Right lobe of liver (tissue), 6 donors: ENCODE data around the gene CDH23. TPM values are rescaled to one million over a fixed set of nuclear protein-coding genes. Genes with fewer than 3 reads are reported as not detected.

ENCODE experiments used
- ATAC-seq, 4 donors: fragments of 200-7000 bp; cut with Tn5 transposase; one replicate each; pipeline ENCODE4 v1.9.1; 2020; ENCODE audit warnings: mild to moderate bottlenecking in 4 of 4, moderate library complexity in 4 of 4
- DNase-seq, 3 donors: peaks; one replicate each; pipeline ENCODE4 v3.0.0-alpha.2; 2020
- H3K27ac ChIP-seq, 3 donors: fragments of 200-600 bp; one replicate each; pipeline ENCODE4 v1.8.0; 2022
- H3K27me3 ChIP-seq, 2 donors: fragments of 200-600 bp; one replicate each; pipeline ENCODE4 v1.8.0; 2022
- H3K36me3 ChIP-seq, 4 donors: fragments of 200-600 bp; sonication (generic) in 1 of 4; one replicate each; pipeline versions ENCODE4 v1.5.1 to v1.8.0; 2017 to 2022; ENCODE audit warnings: control low read depth in 1 of 4
- H3K4me1 ChIP-seq, 4 donors: fragments of 200-600 bp; sonication (generic) in 1 of 4; one replicate each; pipeline versions ENCODE4 v1.5.1 to v1.8.0; 2017 to 2022; ENCODE audit warnings: control low read depth in 1 of 4
- H3K4me3 ChIP-seq, 3 donors: fragments of 200-600 bp; one replicate each; pipeline ENCODE4 v1.8.0; 2022
- H3K9me3 ChIP-seq, 4 donors: fragments of 200-600 bp; sonication (generic) in 1 of 4; one replicate each; pipeline versions ENCODE4 v1.5.1 to v1.8.0; 2017 to 2022; ENCODE audit warnings: control low read depth in 1 of 4
- POLR2A ChIP-seq: fragments of 450-650 bp; IDR thresholded peaks from one replicate; pipeline ENCODE4 v1.6.1; 2017; ENCODE audit warnings: antibody characterized with exemption, mild to moderate bottlenecking
- WGBS: methylation state at CpG from one replicate; pipeline ENCODE4 v1.1.6; 2018; ENCODE audit warnings: low coverage, low lambda C conversion rate; ENCODE audit not compliant: insufficient coverage; ENCODE audit errors: missing lambda C conversion rate; 5-methylcytosine and 5-hydroxymethylcytosine counted together
- intact Hi-C, 2 donors: fragments of 100-400 bp; cut with DNase I; formaldehyde crosslinking; loops; one replicate each; pipeline versions ENCODE4 v1.11.2 to v1.14.1; 2022
- total RNA-seq, 6 experiments: library from RNA; depleted of rRNA in 2 of 6; stranded (reverse); fragments of >200 nt in 2 of 6; fragmentation: NEBNext Ultra II Directional in 3 of 6; extraction: Animal tissue kit (Norgen Biotek cat#: 25700) in 3 of 6; gene quantifications; one replicate each; pipeline versions ENCODE4 v1.1.0 to v1.2.4, GENCODE V29; 2016 to 2023
- TF ChIP-seq, protein P1 (sequence below), 4 donors: fragments of 200-600 bp in 3 of 4; fragments of 450-650 bp in 1 of 4; IDR thresholded peaks; one replicate each; pipeline versions ENCODE4 v1.5.1 to v1.8.0; 2016 to 2022; ENCODE audit warnings: antibody characterized with exemption in 4 of 4, mild to moderate bottlenecking in 2 of 4
- donor health status: DM: no; HTN: yes; CAD: no.
- donor health status: DM: no; HTN: no; CAD: no.
- donor health status: DM: no; HTN: no; CAD: no.
- donor health status: DM: no; HTN: yes; CAD: no.
- donor health status: DM: no; HTN: yes; CAD: no.

Gene CDH23
- total RNA-seq, 6 experiments from 2014 or later: 3.3 to 19.7 (median 6.3) TPM

DNA sequence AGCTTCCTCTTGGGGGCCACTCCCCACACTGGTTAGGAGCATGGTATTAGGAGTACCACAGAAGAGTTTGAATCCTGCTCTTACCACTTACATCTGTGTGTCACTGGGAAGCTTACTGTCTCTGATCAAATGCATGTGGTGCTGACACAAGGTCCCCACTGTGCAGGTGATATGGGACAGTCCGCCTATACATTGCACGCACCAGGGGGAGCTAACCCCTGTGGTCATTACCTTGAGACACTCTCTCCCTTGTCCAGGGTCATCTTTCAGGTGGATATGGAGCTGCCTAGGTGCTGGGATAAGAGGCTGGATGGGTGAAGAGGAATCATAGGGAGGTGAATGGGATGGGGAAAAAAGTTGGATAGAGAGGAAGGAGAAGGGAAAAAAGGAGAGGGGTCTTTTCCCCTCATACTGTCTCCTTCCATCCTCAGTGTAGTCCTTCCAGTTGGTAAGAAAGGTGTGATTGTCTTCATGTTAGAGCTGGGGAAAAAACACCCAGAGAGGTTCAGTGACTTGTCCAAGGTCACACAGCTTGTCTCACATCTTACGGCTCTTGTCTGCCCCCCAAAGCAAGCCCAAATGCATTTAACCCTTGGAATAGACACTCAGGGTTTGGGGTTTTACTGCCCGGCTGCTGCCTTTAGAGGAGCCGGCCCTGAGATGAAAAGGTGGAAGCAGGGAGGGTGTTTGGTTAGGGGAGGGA is 125.9 kb downstream of the CDH23 start:
- no peaks in the 10 kb centered on the region for H3K9me3 ChIP-seq
- ATAC-seq: no peak
- TF ChIP-seq, protein P1, sequence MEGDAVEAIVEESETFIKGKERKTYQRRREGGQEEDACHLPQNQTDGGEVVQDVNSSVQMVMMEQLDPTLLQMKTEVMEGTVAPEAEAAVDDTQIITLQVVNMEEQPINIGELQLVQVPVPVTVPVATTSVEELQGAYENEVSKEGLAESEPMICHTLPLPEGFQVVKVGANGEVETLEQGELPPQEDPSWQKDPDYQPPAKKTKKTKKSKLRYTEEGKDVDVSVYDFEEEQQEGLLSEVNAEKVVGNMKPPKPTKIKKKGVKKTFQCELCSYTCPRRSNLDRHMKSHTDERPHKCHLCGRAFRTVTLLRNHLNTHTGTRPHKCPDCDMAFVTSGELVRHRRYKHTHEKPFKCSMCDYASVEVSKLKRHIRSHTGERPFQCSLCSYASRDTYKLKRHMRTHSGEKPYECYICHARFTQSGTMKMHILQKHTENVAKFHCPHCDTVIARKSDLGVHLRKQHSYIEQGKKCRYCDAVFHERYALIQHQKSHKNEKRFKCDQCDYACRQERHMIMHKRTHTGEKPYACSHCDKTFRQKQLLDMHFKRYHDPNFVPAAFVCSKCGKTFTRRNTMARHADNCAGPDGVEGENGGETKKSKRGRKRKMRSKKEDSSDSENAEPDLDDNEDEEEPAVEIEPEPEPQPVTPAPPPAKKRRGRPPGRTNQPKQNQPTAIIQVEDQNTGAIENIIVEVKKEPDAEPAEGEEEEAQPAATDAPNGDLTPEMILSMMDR (IDR thresholded peaks at IDR 0.05): no peak
- TF ChIP-seq POLR2A: no peak
- no peaks in the 10 kb centered on the region for H3K36me3 ChIP-seq
- no peaks in the 10 kb centered on the region for H3K27me3 ChIP-seq
- DNase-seq: no peak
- no peak overlapping the region for H3K4me3 ChIP-seq
- no peaks in the 10 kb centered on the region for H3K4me1 ChIP-seq
- intact Hi-C loops: no loop called here
- no peak overlapping the region for H3K27ac ChIP-seq
- 79% methylated on average over 2 of the region's 5 CpGs for WGBS

DNA sequence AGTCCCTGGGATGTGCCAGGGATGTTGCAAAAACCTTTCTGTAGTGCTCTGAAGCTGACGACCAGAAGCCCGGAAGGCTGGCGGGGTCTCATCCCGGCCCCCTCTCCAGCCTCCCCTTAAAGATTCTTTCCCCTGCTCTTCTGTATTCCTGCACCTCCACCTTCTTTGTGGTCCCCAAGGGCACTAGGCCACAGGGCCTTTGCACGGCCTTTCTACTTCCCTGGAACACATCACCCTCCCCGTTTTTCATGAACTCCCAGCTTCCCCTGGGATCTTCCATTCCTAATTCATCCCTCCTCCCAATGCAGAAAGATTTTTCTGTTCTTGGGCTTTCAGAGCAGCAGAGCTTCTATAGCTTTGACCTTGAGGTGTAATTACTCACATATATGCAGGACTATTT is 127.0 kb downstream of the CDH23 start:
- Histone ChIP-seq H3K27ac (no peak overlapping the region), H3K4me1 (no peaks in the 10 kb centered on the region), H3K4me3 (no peak overlapping the region), H3K9me3 (no peaks in the 10 kb centered on the region), H3K36me3 (no peaks in the 10 kb centered on the region), H3K27me3 (no peaks in the 10 kb centered on the region)
- ATAC-seq (no peak), DNase-seq (no peak)
- no peak for TF ChIP-seq POLR2A
- TF ChIP-seq, protein P1 (IDR thresholded peaks at IDR 0.05): no peak
- whole genome bisulfite sequencing: no CpG with 5 or more reads among the region's 6 CpGs
- intact Hi-C loops: no loop called here

DNA sequence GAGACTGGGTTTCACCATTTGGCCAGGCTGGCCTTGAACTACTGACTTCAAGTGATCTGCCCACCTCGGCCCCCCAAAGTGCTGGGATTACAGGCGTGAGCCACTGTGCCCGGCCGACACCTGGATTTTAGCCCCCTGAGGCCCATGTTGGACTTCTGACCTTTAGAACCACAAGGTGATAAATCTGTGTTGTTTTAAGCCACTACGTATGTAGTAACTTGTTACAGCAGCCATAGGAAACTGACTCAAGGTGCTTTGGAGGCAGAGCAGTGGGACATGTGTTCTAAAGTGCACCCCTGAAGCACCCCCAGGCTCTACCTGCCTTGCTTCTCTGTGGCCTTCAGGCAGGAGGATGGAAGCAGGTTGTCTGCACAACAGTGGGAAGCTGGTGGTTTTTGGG is 128.4 kb downstream of the CDH23 start:
- no peak for ATAC-seq
- Histone ChIP-seq H3K4me1 (no peaks in the 10 kb centered on the region), H3K27ac (no peak overlapping the region), H3K9me3 (no peaks in the 10 kb centered on the region), H3K4me3 (no peak overlapping the region), H3K36me3 (no peaks in the 10 kb centered on the region), H3K27me3 (no peaks in the 10 kb centered on the region)
- no peak for DNase-seq
- no peak for TF ChIP-seq POLR2A
- 60% methylated on average over 5 of the region's 5 CpGs for WGBS
- intact Hi-C loops: no loop called here

DNA sequence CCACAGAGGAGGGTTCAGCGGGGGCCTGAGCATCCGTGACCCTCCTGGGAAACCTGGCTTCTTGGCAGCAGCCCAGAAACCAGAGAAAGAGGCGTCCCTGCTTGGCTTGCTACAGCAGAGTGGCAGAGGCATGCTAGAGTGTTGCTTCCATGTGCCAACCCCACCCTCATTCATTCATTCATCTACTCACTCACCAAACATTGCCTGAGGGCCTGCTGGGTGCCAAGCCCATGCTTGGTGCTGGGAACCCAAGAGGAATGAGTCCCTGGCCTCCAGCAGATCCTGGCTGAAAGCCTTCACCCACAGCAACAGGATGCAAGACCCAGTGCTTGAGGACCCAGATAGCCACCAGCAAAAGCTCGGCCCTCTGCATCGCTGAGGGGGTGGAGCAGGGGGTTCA is 129.0 kb downstream of the CDH23 start:
- intact Hi-C loops: no loop called here

DNA sequence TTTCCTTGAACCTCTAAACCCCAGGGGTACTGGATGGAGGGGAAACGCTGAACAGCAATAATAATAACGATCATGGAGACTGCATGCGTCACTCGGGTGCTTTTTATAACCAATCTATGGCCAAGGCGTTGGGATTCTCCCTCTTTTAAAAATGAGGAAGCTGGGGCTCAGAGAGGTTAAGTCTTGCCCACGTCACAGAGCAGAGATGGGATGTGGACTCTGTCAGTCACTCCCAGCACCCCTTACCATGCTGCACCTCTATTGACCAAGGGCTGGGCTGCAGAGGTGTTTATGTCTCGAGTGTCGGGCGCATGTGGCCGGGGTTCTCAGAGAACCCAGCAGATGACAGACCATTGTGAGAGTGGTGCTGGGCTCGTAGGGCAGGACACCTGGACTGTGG is 129.9 kb downstream of the CDH23 start:
- no peak for ATAC-seq
- 85% methylated on average over 6 of the region's 11 CpGs for WGBS
- intact Hi-C loops: no loop called here
- Histone ChIP-seq H3K9me3 (no peaks in the 10 kb centered on the region), H3K27ac (no peak overlapping the region), H3K36me3 (no peaks in the 10 kb centered on the region), H3K27me3 (no peaks in the 10 kb centered on the region), H3K4me3 (no peak overlapping the region), H3K4me1 (no peaks in the 10 kb centered on the region)
- DNase-seq: no peak
- TF ChIP-seq POLR2A: no peak
- TF ChIP-seq, protein P1 (IDR thresholded peaks at IDR 0.05): no peak

More for the DNA sequence above, 129.0 kb downstream of the CDH23 start:
- Histone ChIP-seq H3K27ac (no peak overlapping the region), H3K27me3 (no peaks in the 10 kb centered on the region), H3K9me3 (no peaks in the 10 kb centered on the region), H3K4me1 (no peaks in the 10 kb centered on the region), H3K36me3 (no peaks in the 10 kb centered on the region), H3K4me3 (no peak overlapping the region)
- DNase-seq: no peak
- WGBS: no CpG with 5 or more reads among the region's 5 CpGs
- no peak for TF ChIP-seq POLR2A
- ATAC-seq: no peak
